A673 (cell line): ENCODE results near the gene COL19A1. TPM values are rescaled to one million over a fixed set of nuclear protein-coding genes. Genes with fewer than 3 reads are reported as not detected.

Source experiments
- BruUV-seq: library from RNA; stranded (reverse); fragments of 400-500 nt; replicated peaks from 2 replicates; lab custom pipeline; 2021; lab: Mats Ljungman, UMichigan
- CTCF ChIA-PET: fragments of 300-600 bp; sonication (Branson Sonifier 250); formaldehyde crosslinking; loops from one replicate; lab custom pipeline; 2022; ENCODE audit warnings: antibody characterized with exemption; lab: Charles Lee
- POLR2A ChIA-PET: fragments of 300-600 bp; sonication (Branson Sonifier 250); formaldehyde crosslinking; loops from one replicate; lab custom pipeline; 2022; ENCODE audit warnings: antibody characterized with exemption; ENCODE audit not compliant: low non-redundant PET; lab: Charles Lee
- DNase-seq: peaks from one replicate; pipeline ENCODE4 v3.0.0-alpha.2; 2015; ENCODE audit warnings: low spot score
- H3K27ac ChIP-seq: fragments of 200-600 bp; sonication (generic); 2 replicates; pipeline ENCODE4 v1.5.1; 2016; ENCODE audit warnings: mixed run types, low read depth, mild to moderate bottlenecking, mixed read lengths, antibody characterized with exemption, low read length; ENCODE audit not compliant: poor library complexity, severe bottlenecking
- H3K27me3 ChIP-seq: fragments of 200-600 bp; sonication (generic); replicated peaks from 2 replicates; pipeline ENCODE4 v1.6.1; 2017; ENCODE audit warnings: mixed run types, low read depth, mild to moderate bottlenecking, mixed read lengths, antibody characterized with exemption, low read length; ENCODE audit not compliant: insufficient read depth, poor library complexity
- H3K36me3 ChIP-seq: fragments of 200-600 bp; sonication (generic); 2 replicates; pipeline ENCODE4 v1.6.1; 2016; ENCODE audit warnings: mixed run types, mild to moderate bottlenecking, mixed read lengths, antibody characterized with exemption, low read length; ENCODE audit not compliant: insufficient read depth, poor library complexity, severe bottlenecking
- H3K4me1 ChIP-seq: fragments of 200-600 bp; sonication (generic); 2 replicates; pipeline ENCODE4 v1.6.1; 2017; ENCODE audit warnings: mixed run types, mild to moderate bottlenecking, mixed read lengths, antibody characterized with exemption, low read length; ENCODE audit not compliant: insufficient read depth, poor library complexity, severe bottlenecking
- H3K4me3 ChIP-seq: fragments of 200-600 bp; sonication (generic); 2 replicates; pipeline ENCODE4 v1.5.1; 2016; ENCODE audit warnings: low read depth, mixed run types, mild to moderate bottlenecking, mixed read lengths, low read length; ENCODE audit not compliant: poor library complexity, severe bottlenecking
- H3K9me3 ChIP-seq: fragments of 200-600 bp; sonication (generic); 2 replicates; pipeline ENCODE4 v1.6.1; 2016; ENCODE audit warnings: mixed run types, low read depth, mild to moderate bottlenecking, mixed read lengths, antibody characterized with exemption, low read length; ENCODE audit not compliant: poor library complexity, severe bottlenecking
- EZH2 ChIP-seq: fragments of 200-600 bp; sonication (generic); IDR thresholded peaks from 2 replicates; pipeline ENCODE4 v1.6.1; 2017; ENCODE audit warnings: borderline replicate concordance, low read depth, mild to moderate bottlenecking, mixed read lengths, antibody characterized with exemption, low read length; ENCODE audit not compliant: poor library complexity, severe bottlenecking
- intact Hi-C: fragments of 100-400 bp; cut with micrococcal nuclease; formaldehyde crosslinking; loops from one replicate; pipeline ENCODE4 v1.10.0; 2022; ENCODE audit not compliant: unreplicated experiment
- total RNA-seq: library from RNA; stranded (reverse); gene quantifications from 2 replicates; pipeline ENCODE4 v1.2.3, GENCODE V29; 2021
- TF ChIP-seq, protein P1 (sequence below): fragments of 300-800, 200-600 bp; sonication (generic); conservative IDR thresholded peaks from 2 replicates; pipeline ENCODE4 v1.5.1; 2017; ENCODE audit warnings: low read depth, mild to moderate bottlenecking, antibody characterized with exemption, low read length, moderate library complexity, mixed read lengths

The COL19A1 gene
- total RNA-seq, 1 experiment from 2014 or later, result 0.37 TPM

- no peaks in the 10 kb centered on the region for H3K27me3 ChIP-seq
- ChIA-PET CTCF (no interaction called here), POLR2A (no interaction called here)
- no TSS peak for BruUV-seq
- no peak for DNase-seq
- no peak overlapping the region for H3K27ac ChIP-seq
- no peaks in the 10 kb centered on the region for H3K9me3 ChIP-seq
- H3K36me3 ChIP-seq, result no peaks in the 10 kb centered on the region
- intact Hi-C loops, result no loop called here
- TF ChIP-seq, protein P1, sequence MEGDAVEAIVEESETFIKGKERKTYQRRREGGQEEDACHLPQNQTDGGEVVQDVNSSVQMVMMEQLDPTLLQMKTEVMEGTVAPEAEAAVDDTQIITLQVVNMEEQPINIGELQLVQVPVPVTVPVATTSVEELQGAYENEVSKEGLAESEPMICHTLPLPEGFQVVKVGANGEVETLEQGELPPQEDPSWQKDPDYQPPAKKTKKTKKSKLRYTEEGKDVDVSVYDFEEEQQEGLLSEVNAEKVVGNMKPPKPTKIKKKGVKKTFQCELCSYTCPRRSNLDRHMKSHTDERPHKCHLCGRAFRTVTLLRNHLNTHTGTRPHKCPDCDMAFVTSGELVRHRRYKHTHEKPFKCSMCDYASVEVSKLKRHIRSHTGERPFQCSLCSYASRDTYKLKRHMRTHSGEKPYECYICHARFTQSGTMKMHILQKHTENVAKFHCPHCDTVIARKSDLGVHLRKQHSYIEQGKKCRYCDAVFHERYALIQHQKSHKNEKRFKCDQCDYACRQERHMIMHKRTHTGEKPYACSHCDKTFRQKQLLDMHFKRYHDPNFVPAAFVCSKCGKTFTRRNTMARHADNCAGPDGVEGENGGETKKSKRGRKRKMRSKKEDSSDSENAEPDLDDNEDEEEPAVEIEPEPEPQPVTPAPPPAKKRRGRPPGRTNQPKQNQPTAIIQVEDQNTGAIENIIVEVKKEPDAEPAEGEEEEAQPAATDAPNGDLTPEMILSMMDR, result no peak
- TF ChIP-seq EZH2, result no peak
- no peak overlapping the region for H3K4me3 ChIP-seq
- no peaks in the 10 kb centered on the region for H3K4me1 ChIP-seq
Observed at GRCh38 chr6:70040766-70041165, 174.4 kb downstream of the COL19A1 start.

DNA sequence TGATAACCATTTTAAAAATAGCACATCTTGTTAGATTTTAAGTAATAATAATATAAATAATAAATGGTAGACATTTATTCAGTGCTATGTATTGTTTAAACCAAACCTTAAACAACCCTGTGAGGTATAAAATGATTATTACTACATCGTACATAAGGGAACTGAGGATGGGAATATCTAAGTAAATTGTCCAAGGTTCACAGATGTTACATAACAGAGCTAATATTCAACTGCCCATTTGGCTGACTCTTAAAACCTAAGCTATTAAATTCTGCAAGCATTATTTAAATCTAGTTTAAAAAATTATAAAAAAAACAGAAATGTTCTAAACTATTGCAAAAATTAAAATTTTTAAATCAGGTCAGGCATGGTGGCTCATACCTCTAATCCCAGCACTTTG lies 175.1 kb downstream of the COL19A1 start:
- no peak overlapping the region for H3K4me3 ChIP-seq
- intact Hi-C loops, result no loop called here
- POLR2A ChIA-PET, result no interaction called here
- H3K9me3 ChIP-seq, result no peaks in the 10 kb centered on the region
- H3K4me1 ChIP-seq, result no peaks in the 10 kb centered on the region
- BruUV-seq, result no TSS peak
- TF ChIP-seq, protein P1, result no peak
- no peak for TF ChIP-seq EZH2
- CTCF ChIA-PET, result no interaction called here
- no peaks in the 10 kb centered on the region for H3K36me3 ChIP-seq
- no peak overlapping the region for H3K27ac ChIP-seq
- H3K27me3 ChIP-seq, result no peaks in the 10 kb centered on the region
- no peak for DNase-seq

GRCh38 chr6:70045413-70045812 lies 179.1 kb downstream of the COL19A1 start:
- DNase-seq, result no peak
- TF ChIP-seq, protein P1, result no peak
- no peak for TF ChIP-seq EZH2
- H3K9me3 ChIP-seq, result no peaks in the 10 kb centered on the region
- POLR2A ChIA-PET, result no interaction called here
- H3K4me3 ChIP-seq, result no peak overlapping the region
- no peaks in the 10 kb centered on the region for H3K27me3 ChIP-seq
- H3K4me1 ChIP-seq, result no peaks in the 10 kb centered on the region
- no peak overlapping the region for H3K27ac ChIP-seq
- intact Hi-C loops, result no loop called here
- CTCF ChIA-PET, result no interaction called here
- BruUV-seq, result no TSS peak
- no peaks in the 10 kb centered on the region for H3K36me3 ChIP-seq
